HG03064 (cell line): ENCODE measurements around the gene TSEN15.

ENCODE experiments used
- ATAC-seq: cut with Tn5 transposase; IDR thresholded peaks from one replicate; pipeline ENCODE4 v1.9.1; 2021; ENCODE audit warnings: low read depth; ENCODE audit not compliant: unreplicated experiment

Gene TSEN15

GRCh38 chr1:184051485-184052193, at the start of gene TSEN15:
TSEN15 (plus strand) TSS chr1:184051730; CDS start chr1:184051756, 26 bp downstream.
- ATAC-seq, result peak; percentile 96

- no peak for ATAC-seq
These were observed 49.5 kb upstream of the TSEN15 start for GRCh38 chr1:184002071-184002470.

GRCh38 chr1:184004935-184005334, 46.6 kb upstream of the TSEN15 start:
- no peak for ATAC-seq

GRCh38 chr1:184005506-184005905, 46.0 kb upstream of the TSEN15 start:
- ATAC-seq, result no peak

- ATAC-seq, result no peak
These were observed 40.7 kb upstream of the TSEN15 start for GRCh38 chr1:184010788-184011187.

GRCh38 chr1:184012187-184012586, 39.3 kb upstream of the TSEN15 start:
- ATAC-seq, result no peak

GRCh38 chr1:184014271-184014670, 37.3 kb upstream of the TSEN15 start:
- ATAC-seq, result no peak

- no peak for ATAC-seq
These were observed 35.4 kb upstream of the TSEN15 start for GRCh38 chr1:184016169-184016568.

GRCh38 chr1:184017306-184017705, 34.2 kb upstream of the TSEN15 start:
- no peak for ATAC-seq

- no peak for ATAC-seq
These were observed 32.9 kb upstream of the TSEN15 start for GRCh38 chr1:184018622-184019021.

GRCh38 chr1:184019069-184019468, 32.5 kb upstream of the TSEN15 start:
- no peak for ATAC-seq

GRCh38 chr1:184019506-184019905, 32.0 kb upstream of the TSEN15 start:
- ATAC-seq, result no peak

- no peak for ATAC-seq
These were observed 31.2 kb upstream of the TSEN15 start for GRCh38 chr1:184020328-184020727.

- no peak for ATAC-seq
These were observed 30.7 kb upstream of the TSEN15 start for GRCh38 chr1:184020855-184021254.

GRCh38 chr1:184021728-184022127, 29.8 kb upstream of the TSEN15 start:
- no peak for ATAC-seq

- no peak for ATAC-seq
These were observed 28.9 kb upstream of the TSEN15 start for GRCh38 chr1:184022668-184023067.

- ATAC-seq, result no peak
These were observed 28.4 kb upstream of the TSEN15 start for GRCh38 chr1:184023171-184023570.

- ATAC-seq, result no peak
These were observed 26.3 kb upstream of the TSEN15 start for GRCh38 chr1:184025242-184025675.

- ATAC-seq, result no peak
These were observed 23.5 kb upstream of the TSEN15 start for GRCh38 chr1:184027826-184028695.

GRCh38 chr1:184028854-184029623, 22.5 kb upstream of the TSEN15 start:
- ATAC-seq, result no peak
